Kidney (tissue), 14 donors: Measurements from ENCODE around the gene MAPRE2. TPM values are rescaled to one million over a fixed set of nuclear protein-coding genes. Genes with fewer than 3 reads are reported as not detected.
A peak's percentile ranks its signal among the peaks of the same experiment; 100 is the strongest.

ENCODE experiments used
- DNase-seq, 5 donors: peaks; one replicate each; pipeline ENCODE4 v3.0.0-alpha.2; 2013 to 2020
- FAIRE-seq: peaks from 2 replicates; lab custom pipeline; 2012; peaks lifted over from hg19 to GRCh38; lab: Jason Lieb, UNC
- H3K27ac ChIP-seq, 2 donors: one replicate each; pipeline ENCODE4 v1.7.0; 2013; ENCODE audit warnings: low read depth in 2 of 2, low read length in 2 of 2, inconsistent platforms in 1 of 2
- H3K27me3 ChIP-seq: one replicate; pipeline ENCODE4 v1.7.1; 2013; ENCODE audit warnings: low read length, inconsistent platforms; ENCODE audit not compliant: control insufficient read depth, insufficient read depth
- H3K36me3 ChIP-seq, 3 donors: one replicate each; pipeline versions ENCODE4 v1.7.0 to v1.7.1; 2013; ENCODE audit warnings: low read length in 3 of 3, control low read depth in 1 of 3, inconsistent platforms in 1 of 3; ENCODE audit not compliant: insufficient read depth in 3 of 3, control insufficient read depth in 2 of 3
- H3K4me1 ChIP-seq, 3 donors: one replicate each; pipeline versions ENCODE4 v1.7.0 to v1.7.1; 2013; ENCODE audit warnings: low read length in 3 of 3, inconsistent platforms in 1 of 3, low read depth in 1 of 3; ENCODE audit not compliant: control insufficient read depth in 2 of 3, insufficient read depth in 2 of 3
- H3K4me3 ChIP-seq, 3 donors: one replicate each; pipeline versions ENCODE4 v1.7.0 to v1.8.1; 2013; ENCODE audit warnings: low read length in 3 of 3, control low read depth in 1 of 3, inconsistent platforms in 1 of 3
- H3K9ac ChIP-seq, 3 donors: one replicate each; pipeline versions ENCODE4 v1.7.0 to v1.7.1; 2013; ENCODE audit warnings: low read length in 3 of 3, control low read depth in 1 of 3, inconsistent platforms in 1 of 3
- H3K9me3 ChIP-seq, 3 donors: one replicate each; pipeline versions ENCODE4 v1.7.0 to v1.7.1; 2013; ENCODE audit warnings: low read length in 3 of 3, control low read depth in 1 of 3, inconsistent platforms in 1 of 3; ENCODE audit not compliant: control insufficient read depth in 2 of 3, insufficient read depth in 1 of 3
- CTCF ChIP-seq: IDR thresholded peaks from 3 replicates; pipeline ENCODE4 v1.5.1; 2012; ENCODE audit warnings: mild to moderate bottlenecking, moderate library complexity, borderline replicate concordance; ENCODE audit not compliant: insufficient read depth; ENCODE audit errors: extremely low read depth
- intact Hi-C: fragments of 100-400 bp; cut with DNase I; formaldehyde crosslinking; loops from one replicate; pipeline ENCODE4 v1.11.1; 2022
- polyA plus RNA-seq: library from polyadenylated mRNA; stranded (reverse); fragments of 350-450 nt; fragmentation: Illumina TruSeq; extraction: RNeasy Lipid Tissue Mini Kit (QIAGEN cat#74804); gene quantifications from one replicate; pipeline ENCODE4 v1.2.3, GENCODE V29; 2014; ENCODE audit warnings: low read depth, low replicate concordance; ENCODE audit not compliant: insufficient read depth
- total RNA-seq: library from RNA; stranded (reverse); fragmentation: NEBNext Ultra II Directional; extraction: Animal tissue kit (Norgen Biotek cat#: 25700); gene quantifications from one replicate; pipeline ENCODE4 v1.2.1, GENCODE V29; 2021
- donor health status: control.
- donor health status: control.
- donor health status: control.
- donor health status: control.
- donor health status: control.
- donor health status: DM: yes; HTN: yes; CAD: no.
- donor health status: Normal renal cell carcinoma (clear cell type).

The MAPRE2 gene
- total and polyA plus RNA-seq, 2 donors from 2014 or later = 15.2 to 30.2 TPM

GRCh38 chr18:35189510-35189909 lies 148.3 kb downstream of the MAPRE2 start:
- FAIRE-seq (no peak), DNase-seq (no peak)
- Histone ChIP-seq H3K4me3 (no peak overlapping the region), H3K9ac (no peak overlapping the region), H3K4me1 (no peaks in the 10 kb centered on the region), H3K27ac (no peak overlapping the region), H3K36me3 (no peaks in the 10 kb centered on the region), H3K27me3 (no peaks in the 10 kb centered on the region), H3K9me3 (no peaks in the 10 kb centered on the region)
- intact Hi-C loops = no loop called here
- no peak for TF ChIP-seq CTCF

- no peaks in the 10 kb centered on the region for H3K36me3 ChIP-seq
- H3K4me1 ChIP-seq = no peaks in the 10 kb centered on the region
- DNase-seq (peak in 1 of 5 donors; percentile 10), FAIRE-seq (no peak)
- no peak overlapping the region for H3K4me3 ChIP-seq
- H3K9ac ChIP-seq = no peak overlapping the region
- no peak overlapping the region for H3K27ac ChIP-seq
- H3K9me3 ChIP-seq = no peaks in the 10 kb centered on the region
- intact Hi-C loops = no loop called here
- no peak for TF ChIP-seq CTCF
- no peaks in the 10 kb centered on the region for H3K27me3 ChIP-seq
Measured at GRCh38 chr18:35190948-35191697, 149.9 kb downstream of the MAPRE2 start.

- no peak for DNase-seq
- Histone ChIP-seq H3K9me3 (no peaks in the 10 kb centered on the region), H3K36me3 (no peaks in the 10 kb centered on the region), H3K4me1 (no peaks in the 10 kb centered on the region), H3K27me3 (no peaks in the 10 kb centered on the region), H3K9ac (no peak overlapping the region), H3K4me3 (no peak overlapping the region), H3K27ac (no peak overlapping the region)
- intact Hi-C loops = no loop called here
- no peak for TF ChIP-seq CTCF
- FAIRE-seq = no peak
Measured at GRCh38 chr18:35191698-35192025, 150.4 kb downstream of the MAPRE2 start.

- Histone ChIP-seq H3K9ac (no peak overlapping the region), H3K4me1 (no peaks in the 10 kb centered on the region), H3K36me3 (no peaks in the 10 kb centered on the region), H3K27me3 (no peaks in the 10 kb centered on the region), H3K27ac (no peak overlapping the region), H3K4me3 (no peak overlapping the region), H3K9me3 (no peaks in the 10 kb centered on the region)
- TF ChIP-seq CTCF = no peak
- intact Hi-C loops = no loop called here
- no peak for FAIRE-seq
- DNase-seq = no peak
Measured at GRCh38 chr18:35192415-35192814, 151.2 kb downstream of the MAPRE2 start.
